SIG-M5 (cell line): ENCODE measurements around the gene GABRG3.

Experiments used
- DNase-seq: peaks from one replicate; lab custom pipeline; 2025; lab: John Stamatoyannopoulos, UW

Gene GABRG3

GRCh38 chr15:27101982-27102381, 131.0 kb downstream of the GABRG3 start:
- no peak for DNase-seq

GRCh38 chr15:27111323-27111722, 140.3 kb downstream of the GABRG3 start:
- DNase-seq, result no peak

DNA sequence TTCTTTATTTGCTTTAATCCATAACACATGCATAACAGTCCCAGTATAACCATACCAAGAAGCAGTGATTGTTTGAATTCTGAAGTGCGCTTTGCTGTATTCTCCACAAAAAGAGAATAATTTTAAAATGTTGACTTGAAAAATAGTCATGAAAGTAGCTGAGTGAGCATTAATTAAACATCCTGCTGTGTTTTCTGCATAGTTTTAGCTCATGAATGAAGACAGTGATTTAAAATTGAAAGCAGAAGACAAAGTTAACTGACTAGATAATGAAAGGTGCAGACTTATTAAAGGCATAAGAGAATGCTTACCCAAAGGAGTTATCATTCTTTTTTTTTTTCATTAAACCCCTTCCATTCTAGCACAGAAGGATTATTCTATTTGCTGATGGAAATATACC, 143.5 kb downstream of the GABRG3 start:
- no peak for DNase-seq

GRCh38 chr15:27119695-27120266, 148.8 kb downstream of the GABRG3 start:
- DNase-seq, result no peak

GRCh38 chr15:27121672-27122071, 150.7 kb downstream of the GABRG3 start:
- no peak for DNase-seq

DNA sequence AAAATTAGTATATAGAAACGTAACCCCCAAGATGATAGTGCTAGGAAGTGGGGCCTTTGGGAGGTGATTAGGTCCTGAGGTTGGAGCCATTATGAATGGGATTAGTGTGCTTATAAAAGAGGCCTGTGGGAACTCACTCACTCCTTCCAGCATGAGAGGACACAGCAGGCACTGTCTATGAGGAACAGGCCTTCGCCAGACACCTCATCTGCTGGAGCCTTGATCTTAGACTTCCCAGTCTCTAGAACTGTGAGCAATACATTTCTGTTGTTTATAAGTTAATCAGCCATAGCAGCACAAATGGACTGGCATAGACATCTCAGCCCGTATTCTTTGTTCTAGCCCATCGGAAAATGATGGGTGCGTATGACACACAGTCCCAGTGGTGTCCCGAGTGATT, 152.3 kb downstream of the GABRG3 start:
- no peak for DNase-seq

GRCh38 chr15:27123808-27124207, 152.8 kb downstream of the GABRG3 start:
- DNase-seq, result no peak

DNA sequence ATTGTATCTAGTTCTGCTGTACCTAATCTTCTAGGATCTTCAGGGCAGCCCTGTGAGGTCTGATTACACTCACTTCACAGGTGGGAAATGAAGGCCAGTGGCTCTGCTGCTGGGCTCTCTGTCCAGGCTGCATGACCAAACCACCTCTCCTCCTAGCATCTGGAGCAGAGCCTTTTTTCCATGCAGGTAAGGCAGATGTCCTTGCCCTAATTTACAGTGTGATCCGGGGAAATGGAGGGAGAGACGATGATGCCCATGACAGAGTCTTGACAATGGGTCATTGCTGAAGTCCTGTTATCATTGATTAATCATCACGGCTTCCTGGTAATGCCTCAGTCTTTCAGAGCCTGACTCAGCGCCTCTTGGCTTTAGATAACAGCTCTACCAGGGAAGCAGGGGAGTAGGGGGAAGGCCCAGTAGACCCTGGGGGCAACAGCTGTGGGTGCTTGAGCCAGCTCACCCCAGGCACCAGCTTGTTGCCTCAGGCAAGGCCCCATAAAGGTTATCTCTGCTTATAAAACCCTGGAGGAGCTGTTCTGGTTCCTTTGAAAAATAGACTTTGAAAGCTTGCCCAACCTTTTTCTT, 153.4 kb downstream of the GABRG3 start:
- DNase-seq, result no peak

- DNase-seq, result no peak
Measured at GRCh38 chr15:27125185-27125584, 154.2 kb downstream of the GABRG3 start.

DNA sequence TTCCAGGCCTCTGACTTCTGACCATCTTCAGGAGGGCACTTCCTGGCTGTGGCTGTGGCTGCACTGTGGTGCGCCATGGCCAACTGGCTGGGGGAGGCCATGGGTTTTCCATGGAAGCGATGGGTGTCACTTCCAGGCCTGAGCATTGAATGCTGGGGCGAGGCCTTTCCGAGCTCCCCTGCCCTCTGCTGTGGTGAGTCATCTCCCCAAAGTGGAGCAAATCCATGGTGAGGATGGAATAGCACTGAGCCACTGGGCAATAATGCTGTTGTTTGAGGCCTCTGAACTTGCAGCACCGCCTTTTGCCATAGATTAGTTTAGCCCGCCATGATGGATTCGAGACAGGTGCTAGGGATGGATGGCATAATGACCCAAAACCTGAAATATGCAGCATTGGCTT, 155.5 kb downstream of the GABRG3 start:
- DNase-seq, result no peak

DNA sequence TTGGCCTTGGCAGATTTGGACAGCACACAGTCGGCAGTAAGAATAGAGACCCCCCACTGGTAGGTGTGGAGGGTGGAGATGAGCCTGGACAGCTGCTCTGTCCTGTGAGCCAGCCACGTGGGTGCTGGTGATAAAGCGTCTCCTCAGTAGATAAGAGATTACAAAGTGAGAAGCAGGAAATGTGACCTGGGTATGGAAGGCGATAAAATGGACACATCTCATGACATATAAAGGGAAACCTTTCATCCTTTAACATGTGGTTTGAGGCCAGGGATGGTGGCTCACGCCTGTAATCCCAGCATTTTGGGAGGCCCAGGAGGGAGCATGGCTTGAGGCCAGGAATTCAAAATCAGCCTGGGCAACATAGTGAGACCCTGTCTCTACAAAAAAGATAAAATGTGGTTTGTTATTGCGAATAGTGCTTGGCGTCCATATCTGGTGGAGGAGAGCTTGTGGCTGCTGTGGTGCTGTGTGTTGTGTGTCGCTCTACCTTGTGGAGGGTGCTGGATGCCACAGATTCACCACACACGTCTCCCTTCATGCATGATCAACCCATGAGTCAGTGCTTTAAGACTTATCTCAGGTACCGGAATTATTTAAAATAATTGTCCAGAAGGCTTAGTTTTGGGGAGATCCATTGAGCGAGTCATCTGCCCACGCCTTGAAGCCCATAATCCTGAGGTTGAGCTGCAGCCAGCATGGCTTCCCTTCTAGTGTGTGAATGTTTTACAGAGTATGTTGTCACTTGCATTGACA, 157.0 kb downstream of the GABRG3 start:
- no peak for DNase-seq

- no peak for DNase-seq
Measured at GRCh38 chr15:27133249-27133648, 162.3 kb downstream of the GABRG3 start.

DNA sequence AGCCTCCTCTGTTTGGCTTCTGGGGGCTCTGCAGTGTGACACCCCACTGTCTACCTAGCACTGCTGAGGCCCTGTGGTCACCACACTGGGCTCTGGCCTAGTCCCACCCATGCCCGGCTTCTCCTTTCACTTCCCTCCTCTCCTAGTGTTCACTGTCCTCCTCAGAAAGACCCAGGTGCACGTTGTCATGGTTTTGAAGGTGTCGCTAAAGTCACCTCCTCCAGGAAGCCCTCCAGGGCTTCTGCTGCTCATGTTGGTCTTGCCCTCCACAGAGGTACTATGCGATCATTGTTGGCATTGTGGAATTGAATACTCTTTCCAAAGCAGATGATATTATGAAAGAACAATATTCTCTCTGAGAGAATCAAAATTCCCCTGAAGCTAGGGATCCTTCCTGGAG, 163.5 kb downstream of the GABRG3 start:
- DNase-seq, result no peak

GRCh38 chr15:27135151-27135550, 164.2 kb downstream of the GABRG3 start:
- DNase-seq, result no peak

GRCh38 chr15:27137127-27137526, 166.1 kb downstream of the GABRG3 start:
- no peak for DNase-seq

DNA sequence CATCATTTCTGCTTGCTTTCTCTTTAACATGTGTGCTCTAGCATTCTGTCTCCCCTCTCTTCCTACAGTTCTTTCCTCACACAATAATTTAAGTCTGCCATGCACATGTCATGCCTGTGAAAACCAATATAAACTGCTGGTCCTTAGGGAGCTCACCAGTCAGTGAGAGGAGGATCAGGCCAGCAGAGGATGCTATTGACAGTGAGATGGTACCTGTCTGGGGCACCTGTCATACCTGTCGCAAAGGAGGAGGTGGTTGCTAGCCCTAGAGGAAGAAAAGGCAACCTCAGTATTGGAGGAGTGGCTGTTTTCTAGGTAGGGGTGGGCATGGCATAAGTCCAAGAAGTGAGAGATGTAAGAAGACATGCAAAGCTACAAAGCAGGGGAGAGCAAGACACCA, 194.6 kb downstream of the GABRG3 start:
- DNase-seq, result no peak

- no peak for DNase-seq
Measured at GRCh38 chr15:27166917-27167316, 195.9 kb downstream of the GABRG3 start.

GRCh38 chr15:27167738-27168137, 196.8 kb downstream of the GABRG3 start:
- DNase-seq, result no peak

- no peak for DNase-seq
Measured at GRCh38 chr15:27170851-27171250, 199.9 kb downstream of the GABRG3 start.

GRCh38 chr15:27172821-27173220, 201.8 kb downstream of the GABRG3 start:
- no peak for DNase-seq

- no peak for DNase-seq
Measured at GRCh38 chr15:27175472-27176153, 204.6 kb downstream of the GABRG3 start.

GRCh38 chr15:27176785-27177406, 205.9 kb downstream of the GABRG3 start:
- DNase-seq, result no peak

- no peak for DNase-seq
Measured at GRCh38 chr15:27179789-27180188, 208.8 kb downstream of the GABRG3 start.
